ENCODE measurements around the gene PRKCA.

Gene PRKCA

DNA sequence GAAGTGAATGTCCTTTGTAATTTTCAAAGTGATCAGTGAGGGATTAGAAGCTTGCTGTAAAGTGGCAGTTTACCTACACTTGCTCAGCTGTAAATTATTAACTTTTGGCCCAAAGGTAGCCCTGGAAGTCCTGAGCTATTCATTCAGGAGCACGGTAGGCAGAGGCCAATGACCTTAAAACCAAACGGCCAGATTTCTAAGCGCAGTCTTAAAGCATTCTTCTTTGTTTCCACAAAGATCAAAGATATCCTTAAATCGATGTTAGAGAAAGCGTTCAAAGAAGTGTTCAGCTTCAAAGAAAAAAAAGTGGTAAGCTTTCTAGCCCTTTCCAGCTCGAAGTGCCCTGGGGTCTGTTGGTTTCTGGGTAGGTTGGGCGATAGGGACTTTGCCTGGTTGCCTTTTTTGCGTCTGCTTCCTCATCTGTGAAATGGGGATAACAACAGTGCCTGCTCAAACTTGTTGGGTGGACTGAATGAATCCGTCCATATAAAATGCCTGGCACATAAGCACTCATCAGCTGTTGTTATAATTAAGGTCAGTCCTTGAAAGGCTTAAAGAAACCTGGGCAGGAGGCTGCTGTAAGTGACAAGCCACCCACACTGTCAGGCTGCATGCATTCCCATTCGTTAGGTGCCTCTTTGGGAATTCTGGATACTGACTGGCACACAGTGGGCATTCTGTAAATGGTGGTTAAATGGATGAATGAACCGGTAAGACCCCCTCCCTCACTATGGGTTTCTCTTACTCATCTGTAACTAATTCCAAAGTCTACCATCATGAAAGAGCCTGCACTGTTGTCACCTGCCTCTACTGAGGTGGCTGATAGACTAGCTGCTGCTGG lies 113.2 kb downstream of the PRKCA start:
- H3K27me3 ChIP-seq, result no peaks in the 10 kb centered on the region
- no peaks in the 10 kb centered on the region for H3K9me3 ChIP-seq
- TF ChIP-seq, protein P1, sequence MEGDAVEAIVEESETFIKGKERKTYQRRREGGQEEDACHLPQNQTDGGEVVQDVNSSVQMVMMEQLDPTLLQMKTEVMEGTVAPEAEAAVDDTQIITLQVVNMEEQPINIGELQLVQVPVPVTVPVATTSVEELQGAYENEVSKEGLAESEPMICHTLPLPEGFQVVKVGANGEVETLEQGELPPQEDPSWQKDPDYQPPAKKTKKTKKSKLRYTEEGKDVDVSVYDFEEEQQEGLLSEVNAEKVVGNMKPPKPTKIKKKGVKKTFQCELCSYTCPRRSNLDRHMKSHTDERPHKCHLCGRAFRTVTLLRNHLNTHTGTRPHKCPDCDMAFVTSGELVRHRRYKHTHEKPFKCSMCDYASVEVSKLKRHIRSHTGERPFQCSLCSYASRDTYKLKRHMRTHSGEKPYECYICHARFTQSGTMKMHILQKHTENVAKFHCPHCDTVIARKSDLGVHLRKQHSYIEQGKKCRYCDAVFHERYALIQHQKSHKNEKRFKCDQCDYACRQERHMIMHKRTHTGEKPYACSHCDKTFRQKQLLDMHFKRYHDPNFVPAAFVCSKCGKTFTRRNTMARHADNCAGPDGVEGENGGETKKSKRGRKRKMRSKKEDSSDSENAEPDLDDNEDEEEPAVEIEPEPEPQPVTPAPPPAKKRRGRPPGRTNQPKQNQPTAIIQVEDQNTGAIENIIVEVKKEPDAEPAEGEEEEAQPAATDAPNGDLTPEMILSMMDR (IDR thresholded peaks at IDR 0.05; ENCODE audit: low read depth, low read length), result no peak
- H3K4me1 ChIP-seq, result peaks cover 7% of the 10 kb centered on the region; the same call in 1 of the 2 replicates
- no peaks in the 10 kb centered on the region for H3K36me3 ChIP-seq
- DNase-seq, result no peak
- no peak overlapping the region for H3K4me3 ChIP-seq (ENCODE audit: low read depth, low read length)

DNA sequence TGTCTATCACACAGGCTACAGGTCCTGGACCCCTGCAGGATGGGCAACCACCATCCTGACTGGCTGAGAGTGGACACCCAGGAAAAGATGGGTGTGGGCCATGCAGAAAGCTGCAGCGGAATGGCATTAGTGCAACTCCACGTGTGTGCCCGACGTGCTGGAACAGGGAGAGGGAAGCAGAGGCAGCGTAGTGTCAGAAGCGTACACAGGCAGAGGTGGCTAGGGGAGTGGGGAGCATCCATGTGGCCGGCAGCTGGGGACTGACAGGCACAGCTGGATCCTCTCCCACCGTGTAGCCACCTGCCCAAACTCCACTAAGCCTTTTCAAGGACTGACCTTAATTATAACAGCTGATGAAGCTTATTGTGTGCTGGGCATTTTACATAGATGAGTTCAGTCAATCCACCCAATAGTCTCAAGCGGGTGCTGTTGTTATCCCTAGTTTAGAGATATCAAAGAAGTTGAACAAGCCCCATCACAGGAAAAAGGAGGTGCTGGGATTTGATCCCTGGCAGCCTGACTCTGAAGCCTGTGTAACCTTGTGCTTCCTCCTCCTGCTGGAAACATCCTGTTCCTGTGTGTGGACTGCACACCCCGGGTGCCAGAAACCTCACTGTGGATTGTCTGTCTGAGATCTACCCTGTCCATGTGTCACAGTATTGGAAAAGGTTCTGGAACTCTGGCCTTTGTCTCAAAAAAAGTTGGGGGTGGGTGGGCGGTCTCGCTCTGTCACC lies 114.0 kb downstream of the PRKCA start:
- peaks cover 7% of the 10 kb centered on the region; the same call in 1 of the 2 replicates for H3K4me1 ChIP-seq
- TF ChIP-seq, protein P1 (IDR thresholded peaks at IDR 0.05; ENCODE audit: low read depth, low read length), result no peak
- DNase-seq, result no peak
- no peak overlapping the region for H3K4me3 ChIP-seq (ENCODE audit: low read depth, low read length)
- H3K36me3 ChIP-seq, result no peaks in the 10 kb centered on the region
- no peaks in the 10 kb centered on the region for H3K9me3 ChIP-seq
- no peaks in the 10 kb centered on the region for H3K27me3 ChIP-seq

DNA sequence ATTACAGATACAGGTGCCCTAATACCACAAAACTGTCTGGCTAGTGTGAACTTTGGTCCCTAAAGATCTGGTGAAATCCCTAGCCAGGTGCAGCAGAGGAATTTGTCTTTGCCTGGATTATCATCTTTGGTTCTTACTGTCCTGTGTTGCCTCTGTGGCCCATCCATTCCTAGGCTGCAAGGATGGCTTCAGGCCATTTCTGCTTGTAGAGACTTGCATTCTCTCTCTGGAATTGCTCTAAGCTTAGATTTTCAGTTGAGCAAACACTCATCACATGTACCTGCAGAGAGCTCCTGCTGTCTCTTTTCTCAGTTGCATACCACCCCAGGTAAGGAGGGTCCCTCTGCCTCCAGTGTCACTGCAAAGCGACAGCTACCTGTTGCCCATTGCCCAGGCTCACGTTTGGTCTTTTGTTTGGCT lies 114.9 kb downstream of the PRKCA start:
- Histone ChIP-seq H3K4me3 (ENCODE audit: low read depth, low read length) (no peak overlapping the region), H3K9me3 (no peaks in the 10 kb centered on the region), H3K27me3 (no peaks in the 10 kb centered on the region), H3K36me3 (no peaks in the 10 kb centered on the region), H3K4me1 (peaks cover 7% of the 10 kb centered on the region; the same call in 1 of the 2 replicates)
- no peak for DNase-seq
- TF ChIP-seq, protein P1 (IDR thresholded peaks at IDR 0.05; ENCODE audit: low read depth, low read length), result no peak

DNA sequence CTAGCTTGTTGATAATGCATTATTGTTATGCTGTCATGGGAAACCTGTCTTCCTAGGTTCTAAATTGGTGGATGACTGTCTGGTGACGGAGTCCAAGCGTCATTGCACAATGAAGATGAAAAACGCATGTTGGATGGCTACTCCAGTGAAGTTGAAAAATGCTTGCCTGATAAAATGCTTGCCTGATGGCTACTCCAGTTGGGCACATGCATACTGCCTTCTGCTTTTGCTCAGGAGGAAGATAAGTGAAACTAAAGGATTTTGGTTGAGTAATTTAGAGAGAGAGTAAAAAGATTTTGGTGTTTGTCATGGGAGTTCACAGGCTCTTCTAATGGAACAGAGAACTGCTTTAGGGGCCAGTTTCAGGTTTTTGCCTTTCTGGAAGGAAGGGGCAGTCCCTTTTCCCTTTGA lies 118.6 kb downstream of the PRKCA start:
- Histone ChIP-seq H3K36me3 (no peaks in the 10 kb centered on the region), H3K9me3 (no peaks in the 10 kb centered on the region), H3K4me3 (ENCODE audit: low read depth, low read length) (no peak overlapping the region), H3K4me1 (peaks cover 13% of the 10 kb centered on the region), H3K27me3 (no peaks in the 10 kb centered on the region)
- TF ChIP-seq, protein P1 (IDR thresholded peaks at IDR 0.05; ENCODE audit: low read depth, low read length), result no peak
- no peak for DNase-seq

DNA sequence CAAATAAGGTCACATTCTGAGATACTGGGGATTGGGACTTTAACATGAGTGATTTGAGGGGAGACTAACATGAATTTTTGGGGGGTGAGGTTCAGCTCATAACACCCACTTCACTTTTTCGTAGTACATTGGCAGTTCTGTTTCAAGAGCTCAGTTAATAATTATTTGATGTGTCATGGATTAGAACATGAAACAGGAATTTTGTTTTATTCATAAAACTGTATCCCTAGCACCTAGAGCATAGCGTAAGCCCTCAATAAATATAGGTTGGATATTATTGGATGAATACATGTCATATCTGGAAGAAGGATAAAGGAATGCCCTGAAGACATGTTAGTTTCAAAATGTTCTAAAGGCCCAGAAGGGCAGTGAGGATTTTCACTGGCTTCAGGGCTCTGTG lies 119.8 kb downstream of the PRKCA start:
- Histone ChIP-seq H3K9me3 (no peaks in the 10 kb centered on the region), H3K4me1 (peaks cover 13% of the 10 kb centered on the region), H3K36me3 (no peaks in the 10 kb centered on the region), H3K27me3 (no peaks in the 10 kb centered on the region), H3K4me3 (ENCODE audit: low read depth, low read length) (no peak overlapping the region)
- DNase-seq, result no peak
- TF ChIP-seq, protein P1 (IDR thresholded peaks at IDR 0.05; ENCODE audit: low read depth, low read length), result no peak
